GM21723 (cell line): ENCODE results near the gene RAB12.
"Not testable (repeated sequence)": the region's sequence is repeated elsewhere in the genome, so short reads cannot be mapped to it uniquely, and the experiment has no call there.

ENCODE experiments used
- ATAC-seq: cut with Tn5 transposase; IDR thresholded peaks from one replicate; pipeline ENCODE4 v1.9.1; 2021; ENCODE audit warnings: mild to moderate bottlenecking, moderate library complexity; ENCODE audit not compliant: unreplicated experiment

The RAB12 gene

DNA sequence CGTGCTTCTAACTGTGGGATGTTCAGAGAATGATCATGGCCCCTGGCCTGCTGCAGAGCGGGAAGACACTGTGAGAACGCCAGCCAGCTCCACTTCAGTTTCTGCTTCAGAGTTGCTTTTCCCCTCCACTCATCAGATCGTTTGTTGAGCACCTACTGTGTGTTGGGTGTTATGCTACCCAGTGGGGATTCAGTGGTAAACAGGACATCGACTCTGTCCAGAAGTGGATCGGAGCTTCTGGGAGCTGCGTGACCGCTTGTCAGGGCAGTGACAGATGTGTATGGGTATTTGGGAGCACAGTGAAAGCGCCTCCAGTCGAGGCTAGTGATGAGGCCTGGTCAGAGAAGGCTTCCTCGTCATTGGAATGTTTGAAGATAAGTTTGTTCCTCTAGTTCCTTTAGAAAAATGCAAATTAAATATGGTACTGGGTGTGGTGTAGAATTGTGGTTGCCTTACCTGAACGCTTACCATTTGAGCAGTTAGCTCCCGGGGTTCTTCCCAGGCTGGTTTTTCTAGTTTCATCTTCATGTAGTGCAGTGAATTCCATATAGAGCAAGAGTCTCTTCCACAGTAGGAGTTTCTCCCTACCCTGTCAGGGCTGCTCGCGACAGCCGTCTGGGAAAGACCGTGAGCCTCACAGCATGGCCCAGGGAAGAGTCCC lies 2.8 kb downstream of the RAB12 start:
- no peak for ATAC-seq

- ATAC-seq = no peak
Observed at GRCh38 chr18:8614875-8615274, 5.6 kb downstream of the RAB12 start.

DNA sequence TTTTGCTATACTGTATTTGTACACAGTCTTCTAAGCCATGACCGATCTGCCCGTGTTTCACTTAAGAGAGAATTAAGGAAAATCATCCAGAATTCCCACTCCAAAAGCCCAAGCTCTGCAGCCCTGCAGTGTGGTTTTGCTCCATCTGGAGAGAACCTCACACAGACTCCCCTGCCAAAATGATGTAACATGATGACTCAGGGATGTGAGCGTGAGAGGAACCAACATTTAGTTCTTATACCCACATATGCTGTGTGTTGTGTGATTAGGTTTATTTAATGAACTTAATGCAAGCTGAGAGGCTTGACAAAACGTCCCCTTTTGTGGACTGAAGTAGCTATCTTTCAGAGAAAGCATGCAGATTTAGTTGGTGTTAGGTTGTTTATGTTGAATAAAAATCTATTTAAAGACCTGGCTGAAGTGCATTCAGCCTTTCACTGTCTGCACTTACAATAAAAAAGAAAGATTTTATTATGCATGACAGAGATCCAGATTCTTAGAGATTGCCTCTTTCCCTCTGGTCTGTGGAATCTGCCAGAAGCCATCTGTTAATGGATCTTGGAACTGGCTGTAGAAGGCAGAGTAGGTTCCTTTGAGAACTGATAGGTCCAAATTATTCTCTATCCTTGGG lies 6.3 kb downstream of the RAB12 start:
- no peak for ATAC-seq

DNA sequence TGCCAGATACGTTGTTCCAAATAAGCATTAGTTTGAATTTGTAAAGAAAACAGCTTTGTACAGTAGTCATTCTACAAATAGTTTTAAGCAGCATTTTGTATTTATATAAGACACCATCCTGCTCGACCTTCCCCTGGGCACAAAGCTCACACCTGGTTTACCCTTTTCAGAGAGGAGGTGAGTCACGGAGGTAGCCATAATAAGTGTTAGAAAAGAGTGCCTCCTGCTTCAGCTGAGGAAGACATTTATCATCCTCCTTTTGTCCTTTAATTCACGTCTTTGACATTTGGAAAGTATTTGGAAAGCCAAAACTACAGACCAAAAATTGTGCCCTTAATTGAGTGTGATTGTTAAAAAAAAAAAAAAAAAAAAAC lies 6.8 kb downstream of the RAB12 start:
- no peak for ATAC-seq

- no peak for ATAC-seq
Observed at GRCh38 chr18:8617907-8618306, 8.7 kb downstream of the RAB12 start.

DNA sequence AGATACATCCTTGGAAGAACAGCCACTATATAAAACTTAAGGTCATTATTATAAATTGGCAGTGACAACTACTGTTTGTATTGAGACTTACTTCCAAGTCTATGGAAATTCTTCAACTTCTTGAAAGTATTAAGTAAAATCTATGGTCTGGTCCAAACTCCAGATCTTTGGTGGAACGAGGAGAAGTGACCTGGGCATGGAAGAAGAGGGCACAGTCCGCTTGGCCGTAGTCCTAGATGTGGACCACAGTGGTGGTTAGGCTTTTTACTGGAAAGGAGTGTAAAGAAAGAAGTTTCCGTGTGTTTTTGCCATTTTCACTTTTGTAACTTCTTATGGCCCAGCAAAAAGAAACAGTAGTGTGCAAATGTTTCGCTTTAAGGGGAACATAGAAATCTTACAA lies 9.8 kb downstream of the RAB12 start:
- ATAC-seq = no peak

DNA sequence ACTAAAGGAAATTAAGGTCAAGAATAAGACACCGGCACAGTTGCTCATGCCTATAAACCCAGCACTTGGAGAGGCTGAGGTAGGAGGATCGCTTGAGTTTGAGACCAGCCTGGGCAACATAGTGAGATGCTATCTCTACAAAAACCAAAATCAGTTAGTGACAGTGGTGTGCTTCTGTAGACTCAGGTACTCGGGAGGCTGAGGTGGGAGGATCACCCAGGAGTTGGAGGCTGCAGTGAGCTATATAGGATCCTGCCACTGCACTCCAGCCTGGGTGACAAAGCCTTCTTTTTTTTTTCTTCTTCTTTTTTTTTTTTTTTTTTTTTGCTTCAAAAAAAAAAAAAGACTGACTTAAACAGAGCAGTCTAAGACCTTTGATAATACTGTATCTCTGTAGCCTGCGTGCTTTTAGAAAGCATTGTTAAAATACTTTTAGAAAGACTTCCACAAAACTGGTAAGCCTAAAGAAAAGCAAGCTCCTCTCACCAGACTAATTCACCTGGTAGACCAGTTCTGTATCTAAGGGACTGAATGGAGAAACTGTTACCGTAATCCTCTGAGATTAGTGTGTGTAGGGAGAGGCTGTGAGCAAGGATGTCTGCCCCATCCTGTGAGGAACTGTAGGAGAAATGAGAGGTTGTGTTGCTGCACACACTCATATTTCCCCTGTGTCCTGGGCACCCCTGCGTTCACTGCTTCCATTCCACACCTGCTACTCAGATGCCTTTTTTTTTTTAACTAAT lies 10.8 kb downstream of the RAB12 start:
- ATAC-seq = no peak

GRCh38 chr18:8620845-8621244 lies 11.6 kb downstream of the RAB12 start:
- no peak for ATAC-seq

- ATAC-seq = not testable (repeated sequence)
Observed at GRCh38 chr18:8622625-8623024, 13.4 kb downstream of the RAB12 start.

- peak; percentile 76 for ATAC-seq
Observed at GRCh38 chr18:8623549-8624106, 14.4 kb downstream of the RAB12 start.

DNA sequence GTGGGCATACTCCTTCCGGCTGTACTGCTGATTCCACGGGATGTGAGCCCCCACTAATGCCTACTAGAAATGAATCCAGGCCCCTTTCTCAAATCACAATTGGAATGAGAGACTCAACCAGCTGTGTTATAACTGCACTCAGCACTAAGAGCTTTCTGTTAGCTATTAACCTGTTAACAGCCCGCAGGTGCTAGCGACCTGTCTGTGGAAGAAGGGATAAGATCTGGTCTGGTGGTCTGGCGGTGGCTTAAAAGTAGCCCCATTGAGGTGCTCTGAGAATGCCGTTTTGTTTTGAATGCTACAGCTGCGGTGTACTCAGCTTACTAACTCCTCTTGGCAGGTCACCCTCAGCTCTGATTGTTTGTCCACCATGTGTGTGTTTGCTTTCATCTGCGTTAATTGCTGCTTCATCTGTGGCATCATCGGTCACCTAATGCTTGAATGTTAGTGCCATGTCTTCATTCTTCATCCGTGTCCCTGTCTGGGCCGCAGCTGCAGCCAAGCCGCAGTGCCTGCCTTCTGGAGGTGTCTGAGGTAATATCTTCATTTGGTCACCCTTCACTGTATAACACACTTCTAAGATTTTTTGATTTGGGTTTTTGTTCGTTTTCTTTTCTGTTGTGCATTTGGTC lies 16.3 kb downstream of the RAB12 start:
- ATAC-seq = no peak

GRCh38 chr18:8626414-8627106 lies 17.3 kb downstream of the RAB12 start:
- ATAC-seq = no peak

DNA sequence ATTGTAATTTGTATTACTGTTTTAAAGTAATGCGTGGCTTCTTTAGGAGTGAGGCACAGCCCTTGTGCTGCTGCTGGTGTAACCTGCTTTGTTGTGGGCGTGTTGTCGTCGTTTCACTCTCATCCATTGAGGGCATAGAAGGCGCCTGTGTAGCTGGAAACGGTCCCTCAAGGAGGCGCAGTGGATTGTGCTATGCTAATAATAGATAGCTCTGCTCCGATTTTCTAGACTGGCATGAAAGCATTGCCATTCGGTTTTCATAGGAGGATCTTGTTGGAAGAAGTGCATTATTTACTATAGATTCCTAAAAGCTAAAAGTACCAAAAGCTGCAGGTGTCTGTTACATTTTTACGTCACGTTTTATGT lies 17.9 kb downstream of the RAB12 start:
- no peak for ATAC-seq

DNA sequence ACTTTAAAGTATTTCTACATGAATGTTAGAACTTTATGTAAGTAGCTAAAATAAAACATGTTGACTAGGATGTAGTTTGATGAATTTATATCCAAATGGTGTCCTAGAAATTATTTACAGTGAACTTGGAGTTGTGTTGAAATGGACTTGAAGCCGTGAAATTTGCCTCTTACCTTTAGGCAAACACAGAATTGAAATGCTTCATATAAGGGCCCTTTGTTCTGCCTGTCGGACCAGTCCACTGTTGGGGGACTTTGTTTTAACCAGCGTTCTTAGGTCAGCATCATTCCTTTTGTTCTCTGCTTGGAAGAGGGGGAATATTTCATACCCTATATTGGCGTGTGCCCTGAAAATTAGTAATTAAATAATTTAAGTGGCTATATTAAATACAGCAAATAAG lies 18.3 kb downstream of the RAB12 start:
- no peak for ATAC-seq

DNA sequence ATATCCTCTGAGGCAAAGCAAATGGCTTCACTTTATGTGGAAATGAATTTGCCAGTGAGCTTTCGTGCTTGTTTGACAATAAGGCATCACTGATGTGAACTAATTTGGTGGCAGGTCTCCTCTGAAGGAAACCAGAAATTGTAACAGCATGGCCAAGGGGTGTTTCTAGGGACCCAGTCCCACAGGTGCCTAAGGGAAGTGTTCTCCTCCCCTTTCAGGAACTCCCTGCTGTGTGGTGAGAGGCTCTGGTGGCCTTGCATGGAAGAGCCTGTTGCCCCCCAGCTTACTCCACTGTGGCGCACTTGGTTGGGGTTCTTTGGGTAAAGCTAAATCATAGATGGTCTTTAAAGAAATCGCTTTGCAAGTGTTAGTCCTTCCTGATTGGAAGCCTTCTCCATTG lies 20.4 kb downstream of the RAB12 start:
- ATAC-seq = no peak

DNA sequence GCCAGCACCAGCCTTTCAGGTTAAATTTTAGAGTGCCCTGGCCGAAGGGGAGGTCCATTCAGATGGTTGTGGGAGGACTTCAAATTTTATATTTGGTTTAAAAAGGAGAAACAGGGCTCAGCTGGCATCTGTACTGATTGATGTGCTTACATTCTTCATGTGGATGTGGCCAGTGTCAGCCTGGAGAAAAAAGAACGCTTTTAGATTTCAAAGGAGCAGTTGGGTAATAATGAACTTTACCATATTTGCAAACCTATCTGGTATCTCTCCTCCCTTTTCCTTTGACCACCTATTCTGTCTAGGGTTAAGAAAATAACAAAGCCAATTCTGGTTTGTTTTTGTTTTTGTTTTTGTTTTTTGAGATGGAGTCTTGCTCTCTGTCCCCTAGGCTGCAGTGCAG lies 21.3 kb downstream of the RAB12 start:
- ATAC-seq = no peak

DNA sequence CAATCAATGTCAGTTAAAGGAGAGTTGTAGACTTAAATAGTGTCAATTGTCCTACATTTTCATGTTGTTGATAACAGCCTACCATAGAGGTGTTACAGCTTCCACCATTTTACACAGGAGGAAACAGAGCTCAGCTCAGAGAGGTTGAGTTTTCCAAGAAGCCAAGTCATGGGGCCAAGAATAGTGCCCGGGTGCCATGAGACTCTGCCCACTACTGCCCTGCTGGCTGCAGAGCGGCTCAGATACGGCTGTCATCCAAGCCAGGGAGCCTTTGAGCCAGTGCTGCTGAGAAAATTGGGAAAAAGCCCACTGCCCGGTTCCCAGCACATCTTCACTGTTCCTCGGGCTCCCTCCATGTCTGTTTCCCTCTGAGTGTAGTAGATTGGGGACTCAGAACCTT lies 22.0 kb downstream of the RAB12 start:
- no peak for ATAC-seq

- ATAC-seq = no peak
Observed at GRCh38 chr18:8632386-8632785, 23.1 kb downstream of the RAB12 start.

GRCh38 chr18:8634508-8634907 lies 25.3 kb downstream of the RAB12 start:
- no peak for ATAC-seq

- no peak for ATAC-seq
Observed at GRCh38 chr18:8635087-8635486, 25.9 kb downstream of the RAB12 start.

GRCh38 chr18:8639762-8640161 lies 30.5 kb downstream of the RAB12 start:
- ATAC-seq = no peak
